SK-N-MC (cell line): ENCODE results near the gene MRPL46.

ENCODE experiments used
- EZH2 ChIP-seq: fragments of 200-600 bp; sonication (generic); IDR thresholded peaks from one replicate; pipeline ENCODE4 v1.6.1; 2017; ENCODE audit warnings: antibody characterized with exemption
- FOXP2 ChIP-seq: optimal IDR thresholded peaks from 2 replicates; pipeline ENCODE3; 2011; ENCODE audit warnings: mild to moderate bottlenecking, moderate library complexity; ENCODE audit not compliant: insufficient read depth; ENCODE audit errors: extremely low read length, control extremely low read depth
- POLR2AphosphoS5 ChIP-seq: IDR thresholded peaks from 2 replicates; pipeline ENCODE4 v1.6.1; 2012; ENCODE audit warnings: mild to moderate bottlenecking, low read depth, low read length, borderline replicate concordance

DNA sequence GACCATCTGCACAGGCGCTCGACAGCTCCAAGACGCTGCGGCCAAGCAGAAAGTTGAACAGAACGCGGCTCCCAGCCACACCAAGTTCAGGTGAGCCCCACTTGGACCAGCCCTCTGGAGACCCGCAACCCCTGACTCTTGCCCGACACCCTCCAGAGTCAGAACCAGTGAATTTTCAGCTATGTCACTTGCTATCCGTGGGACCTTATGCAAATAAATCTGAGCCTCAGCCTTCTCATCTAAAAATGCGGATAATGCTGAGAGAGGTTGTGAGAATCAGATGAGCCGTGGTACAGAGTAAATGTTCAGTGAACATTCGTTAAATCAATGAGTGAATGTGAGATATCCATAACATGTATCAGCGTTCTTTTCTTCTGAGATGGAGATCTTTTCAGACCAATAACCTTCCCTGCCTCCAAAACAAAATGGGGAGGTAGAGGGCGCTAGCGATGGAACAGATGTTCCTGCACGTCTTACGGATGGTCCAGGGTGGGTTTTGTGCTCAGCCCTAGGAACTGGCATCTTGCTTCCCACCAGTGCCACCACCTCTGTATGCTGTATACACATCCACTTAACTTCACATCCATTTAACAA lies 844 bp upstream of the MRPL46 start:
- TF ChIP-seq POLR2AphosphoS5 (no peak), FOXP2 (no peak), EZH2 (no peak)
